WTC11 (cell line): Measurements from ENCODE around the gene SLC45A3. TPM values are rescaled to one million over a fixed set of nuclear protein-coding genes. Genes with fewer than 3 reads are reported as not detected.

Source experiments
- ATAC-seq: fragments of 200-7000 bp; cut with Tn5 transposase; 2 replicates; pipeline ENCODE4 v1.10.0; 2021; ENCODE audit warnings: mild to moderate bottlenecking, moderate library complexity
- CTCF ChIA-PET: fragments of 300-600 bp; sonication (Branson Sonifier 250); formaldehyde crosslinking; loops from one replicate; lab custom pipeline; 2021; ENCODE audit warnings: antibody characterized with exemption; lab: Charles Lee
- POLR2A ChIA-PET: fragments of 350-600 bp; sonication (Branson Sonifier 250); formaldehyde crosslinking; loops from one replicate; lab custom pipeline; 2021; ENCODE audit warnings: antibody characterized with exemption; lab: Charles Lee
- DNase-seq: peaks from one replicate; pipeline ENCODE4 v3.0.0; 2021; ENCODE audit warnings: low spot score
- H3K27ac Mint-ChIP-seq: 2 replicates; pipeline ENCODE4 v1.8.0; 2021; ENCODE audit warnings: mixed read lengths
- H3K27me3 Mint-ChIP-seq: 2 replicates; pipeline ENCODE4 v1.8.0; 2021; ENCODE audit warnings: low read depth, mild to moderate bottlenecking, moderate library complexity, mixed read lengths
- H3K36me3 Mint-ChIP-seq: 2 replicates; pipeline ENCODE4 v1.8.0; 2021; ENCODE audit warnings: mixed read lengths
- H3K4me1 Mint-ChIP-seq: 2 replicates; pipeline ENCODE4 v1.8.0; 2022; ENCODE audit warnings: mixed read lengths
- H3K4me3 Mint-ChIP-seq: 2 replicates; pipeline ENCODE4 v1.8.0; 2021; ENCODE audit warnings: mild to moderate bottlenecking, moderate library complexity, mixed read lengths
- H3K9me3 Mint-ChIP-seq: 2 replicates; pipeline ENCODE4 v1.8.0; 2021; ENCODE audit warnings: mixed read lengths
- ATF1 ChIP-seq: sonication (generic); formaldehyde crosslinking; IDR thresholded peaks from 2 replicates; pipeline ENCODE4 v1.8.1; 2023; ENCODE audit warnings: mild to moderate bottlenecking, moderate library complexity, missing genetic modification reagents
- E2F1 ChIP-seq: sonication (generic); formaldehyde crosslinking; IDR thresholded peaks from 2 replicates; pipeline ENCODE4 v1.8.0; 2022; ENCODE audit warnings: mild to moderate bottlenecking, missing genetic modification reagents
- ELF4 ChIP-seq: sonication (generic); formaldehyde crosslinking; IDR thresholded peaks from 2 replicates; pipeline ENCODE4 v1.8.1; 2022; ENCODE audit warnings: low read depth, mild to moderate bottlenecking, moderate library complexity, missing genetic modification reagents
- FOXP4 ChIP-seq: sonication (generic); formaldehyde crosslinking; IDR thresholded peaks from 2 replicates; pipeline ENCODE4 v1.8.0; 2022; ENCODE audit warnings: mild to moderate bottlenecking, missing genetic modification reagents
- GTF2I ChIP-seq: fragments of 250-450 bp; sonication (Bioruptor Pico); conservative IDR thresholded peaks from 2 replicates; pipeline ENCODE4 v1.4.0; 2021; ENCODE audit warnings: mild to moderate bottlenecking
- HMGA2 ChIP-seq: fragments of 250-450 bp; sonication (Bioruptor Pico); IDR thresholded peaks from 2 replicates; pipeline ENCODE4 v1.4.0; 2021; ENCODE audit warnings: mild to moderate bottlenecking, moderate library complexity
- JUN ChIP-seq: sonication (generic); formaldehyde crosslinking; IDR thresholded peaks from 2 replicates; pipeline ENCODE4 v1.8.0; 2023; ENCODE audit warnings: mild to moderate bottlenecking, missing genetic modification reagents
- KAT7 ChIP-seq: sonication (generic); formaldehyde crosslinking; IDR thresholded peaks from 2 replicates; pipeline ENCODE4 v1.8.1; 2023; ENCODE audit warnings: missing genetic modification reagents, mild to moderate bottlenecking, borderline replicate concordance
- MAX ChIP-seq: sonication (generic); formaldehyde crosslinking; IDR thresholded peaks from 2 replicates; pipeline ENCODE4 v1.8.0; 2022; ENCODE audit warnings: mild to moderate bottlenecking, missing genetic modification reagents
- MLX ChIP-seq: sonication (generic); formaldehyde crosslinking; IDR thresholded peaks from 2 replicates; pipeline ENCODE4 v1.8.1; 2023; ENCODE audit warnings: mild to moderate bottlenecking, missing genetic modification reagents, moderate library complexity
- NFATC4 ChIP-seq: fragments of 250-450 bp; sonication (Bioruptor Pico); IDR thresholded peaks from 2 replicates; pipeline ENCODE4 v1.9.0; 2021; ENCODE audit warnings: mild to moderate bottlenecking
- NFE2L1 ChIP-seq: sonication (generic); formaldehyde crosslinking; IDR thresholded peaks from 2 replicates; pipeline ENCODE4 v1.8.1; 2023; ENCODE audit warnings: missing genetic modification reagents
- PRDM15 ChIP-seq: sonication (generic); formaldehyde crosslinking; IDR thresholded peaks from 2 replicates; pipeline ENCODE4 v1.8.0; 2022; ENCODE audit warnings: missing genetic modification reagents
- RELA ChIP-seq: sonication (generic); formaldehyde crosslinking; IDR thresholded peaks from 2 replicates; pipeline ENCODE4 v1.8.1; 2022; ENCODE audit warnings: missing genetic modification reagents, mild to moderate bottlenecking, borderline replicate concordance
- SMAD4 ChIP-seq: sonication (generic); formaldehyde crosslinking; IDR thresholded peaks from 2 replicates; pipeline ENCODE4 v1.8.0; 2022; ENCODE audit warnings: mild to moderate bottlenecking, missing genetic modification reagents
- SP1 ChIP-seq: sonication (generic); formaldehyde crosslinking; conservative IDR thresholded peaks from 2 replicates; pipeline ENCODE4 v1.8.1; 2022; ENCODE audit warnings: missing genetic modification reagents
- TEAD4 ChIP-seq: sonication (generic); formaldehyde crosslinking; IDR thresholded peaks from 2 replicates; pipeline ENCODE4 v1.8.0; 2022; ENCODE audit warnings: mild to moderate bottlenecking, missing genetic modification reagents
- ZNF263 ChIP-seq: sonication (generic); formaldehyde crosslinking; IDR thresholded peaks from 2 replicates; pipeline ENCODE4 v1.8.1; 2022; ENCODE audit warnings: low read depth, mild to moderate bottlenecking, moderate library complexity, missing genetic modification reagents
- ZNF317 ChIP-seq: sonication (generic); formaldehyde crosslinking; IDR thresholded peaks from 2 replicates; pipeline ENCODE4 v1.8.1; 2023; ENCODE audit warnings: low read depth, mild to moderate bottlenecking, moderate library complexity, missing genetic modification reagents, borderline replicate concordance
- ZNF396 ChIP-seq: fragments of 250-450 bp; sonication (Bioruptor Pico); IDR thresholded peaks from 2 replicates; pipeline ENCODE4 v1.8.0; 2021; ENCODE audit warnings: mild to moderate bottlenecking, moderate library complexity, borderline replicate concordance
- ZNF423 ChIP-seq: fragments of 250-450 bp; sonication (Bioruptor Pico); IDR thresholded peaks from 2 replicates; pipeline ENCODE4 v2.1.2; 2022; ENCODE audit warnings: mild to moderate bottlenecking, moderate library complexity
- total RNA-seq: library from RNA; stranded (reverse); gene quantifications from 3 replicates; pipeline ENCODE4 v1.2.3, GENCODE V29; 2021

Gene SLC45A3
- total RNA-seq, 1 experiment from 2014 or later: 15.2 TPM

GRCh38 chr1:205619376-205619775, 60.9 kb downstream of the SLC45A3 start (continued):
- no peak for TF ChIP-seq SP1 (CRISPR knock-in tag)

GRCh38 chr1:205616563-205617293, 63.6 kb downstream of the SLC45A3 start:
- H3K36me3 Mint-ChIP-seq: peaks cover 58% of the 10 kb centered on the region
- no peaks in the 10 kb centered on the region for H3K4me1 Mint-ChIP-seq
- TF ChIP-seq NFE2L1 (CRISPR knock-in tag) (no peak), JUN (no peak), GTF2I (CRISPR knock-in tag) (no peak), ELF4 (CRISPR knock-in tag) (no peak), MLX (CRISPR knock-in tag) (no peak), ATF1 (no peak), HMGA2 (CRISPR knock-in tag) (no peak), ZNF396 (CRISPR knock-in tag) (no peak), SMAD4 (CRISPR knock-in tag) (no peak), E2F1 (CRISPR knock-in tag) (no peak), ZNF263 (CRISPR knock-in tag) (no peak)
- H3K9me3 Mint-ChIP-seq: no peaks in the 10 kb centered on the region
- H3K27ac Mint-ChIP-seq: no peak overlapping the region
- CTCF ChIA-PET: no interaction called here
- DNase-seq (no peak), ATAC-seq (no peak)
- no peaks in the 10 kb centered on the region for H3K27me3 Mint-ChIP-seq
- H3K4me3 Mint-ChIP-seq: no peak overlapping the region
- POLR2A ChIA-PET: no interaction called here

- ATAC-seq (no peak), DNase-seq (no peak)
- ChIA-PET POLR2A (interaction anchor here (0.7 kb wide), 1 partner anchor 1572 kb away, joined by 3 read pairs; no protein-coding TSS in a partner anchor), CTCF (interaction anchor here (0.7 kb wide), 1 partner anchor 27 kb away, joined by 6 read pairs; no protein-coding TSS in a partner anchor)
- H3K36me3 Mint-ChIP-seq: peaks cover 62% of the 10 kb centered on the region
- no peak overlapping the region for H3K4me3 Mint-ChIP-seq
- no peaks in the 10 kb centered on the region for H3K9me3 Mint-ChIP-seq
- H3K4me1 Mint-ChIP-seq: no peaks in the 10 kb centered on the region
- H3K27me3 Mint-ChIP-seq: no peaks in the 10 kb centered on the region
- TF ChIP-seq NFATC4 (CRISPR knock-in tag): no peak
- no peak for TF ChIP-seq TEAD4 (CRISPR knock-in tag)
- H3K27ac Mint-ChIP-seq: no peak overlapping the region
These were observed 64.5 kb downstream of the SLC45A3 start for GRCh38 chr1:205615789-205616188.

- DNase-seq (no peak), ATAC-seq (no peak)
- H3K9me3 Mint-ChIP-seq: no peaks in the 10 kb centered on the region
- H3K4me1 Mint-ChIP-seq: no peaks in the 10 kb centered on the region
- TF ChIP-seq KAT7 (no peak), ZNF317 (CRISPR knock-in tag) (no peak), FOXP4 (CRISPR knock-in tag) (no peak), RELA (CRISPR knock-in tag) (no peak), MAX (CRISPR knock-in tag) (no peak), TEAD4 (CRISPR knock-in tag) (no peak), PRDM15 (CRISPR knock-in tag) (no peak), ZNF423 (CRISPR knock-in tag) (no peak)
- no peak overlapping the region; the same call in 1 of the 2 replicates for H3K27ac Mint-ChIP-seq
- H3K36me3 Mint-ChIP-seq: peaks cover 47% of the 10 kb centered on the region
- ChIA-PET POLR2A (no interaction called here), CTCF (interaction anchor here (0.8 to 1.9 kb wide), 5 partner anchors 9 to 183 kb away, joined by 3 to 12 read pairs (median 3); no protein-coding TSS in a partner anchor)
- H3K27me3 Mint-ChIP-seq: no peaks in the 10 kb centered on the region
- H3K4me3 Mint-ChIP-seq: no peak overlapping the region
These were observed 66.4 kb downstream of the SLC45A3 start for GRCh38 chr1:205613854-205614412.
